ENCODE measurements around the gene TBX6.

DNA sequence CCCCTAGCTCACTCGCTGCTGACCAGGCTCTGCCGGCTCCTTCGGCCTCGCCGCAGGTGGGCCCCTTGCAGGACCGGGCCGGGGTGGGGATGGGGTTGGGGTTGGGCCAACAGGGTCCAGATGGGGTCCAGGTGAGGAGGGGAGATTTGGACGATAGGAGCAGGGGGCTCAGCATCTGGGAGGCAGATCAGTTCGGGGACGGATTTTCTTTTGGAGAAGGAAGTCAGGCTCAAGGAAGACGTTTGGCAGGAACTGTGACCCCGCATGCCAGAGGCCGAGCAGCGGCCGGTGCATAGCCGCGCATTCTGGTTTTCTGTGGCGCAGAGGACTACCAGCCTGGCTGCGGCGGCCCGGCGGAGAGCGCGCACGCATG lies 27.0 kb downstream of the TBX6 start:
- TF ChIP-seq, protein P1, sequence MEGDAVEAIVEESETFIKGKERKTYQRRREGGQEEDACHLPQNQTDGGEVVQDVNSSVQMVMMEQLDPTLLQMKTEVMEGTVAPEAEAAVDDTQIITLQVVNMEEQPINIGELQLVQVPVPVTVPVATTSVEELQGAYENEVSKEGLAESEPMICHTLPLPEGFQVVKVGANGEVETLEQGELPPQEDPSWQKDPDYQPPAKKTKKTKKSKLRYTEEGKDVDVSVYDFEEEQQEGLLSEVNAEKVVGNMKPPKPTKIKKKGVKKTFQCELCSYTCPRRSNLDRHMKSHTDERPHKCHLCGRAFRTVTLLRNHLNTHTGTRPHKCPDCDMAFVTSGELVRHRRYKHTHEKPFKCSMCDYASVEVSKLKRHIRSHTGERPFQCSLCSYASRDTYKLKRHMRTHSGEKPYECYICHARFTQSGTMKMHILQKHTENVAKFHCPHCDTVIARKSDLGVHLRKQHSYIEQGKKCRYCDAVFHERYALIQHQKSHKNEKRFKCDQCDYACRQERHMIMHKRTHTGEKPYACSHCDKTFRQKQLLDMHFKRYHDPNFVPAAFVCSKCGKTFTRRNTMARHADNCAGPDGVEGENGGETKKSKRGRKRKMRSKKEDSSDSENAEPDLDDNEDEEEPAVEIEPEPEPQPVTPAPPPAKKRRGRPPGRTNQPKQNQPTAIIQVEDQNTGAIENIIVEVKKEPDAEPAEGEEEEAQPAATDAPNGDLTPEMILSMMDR (conservative IDR thresholded peaks at IDR 0.05; ENCODE audit: low read depth, low read length) = no peak
- no peak for TF ChIP-seq EZH2 (IDR thresholded peaks at IDR 0.05; ENCODE audit: borderline replicate concordance, low read depth, low read length, poor library complexity, severe bottlenecking)

Data from A673 (cell line).